GM12878 (cell line): ENCODE measurements around the gene PRDM7.

Experiments used
- CHD1 ChIP-seq: IDR thresholded peaks from 2 replicates; pipeline ENCODE4 v1.6.1; 2012; ENCODE audit warnings: low read depth, low read length, improper control_type of control experiment
- CTCF ChIP-seq, 3 experiments: IDR thresholded peaks in 2 of 3; conservative IDR thresholded peaks in 1 of 3; 2 replicates each; pipeline ENCODE4 v1.5.1; 2011; ENCODE audit warnings: low read depth in 3 of 3, low read length in 3 of 3, mild to moderate bottlenecking in 3 of 3, control low read depth in 2 of 3, moderate library complexity in 2 of 3, inconsistent platforms in 1 of 3, mixed read lengths in 1 of 3; ENCODE audit not compliant: control insufficient read depth in 2 of 3, insufficient read depth in 1 of 3; ENCODE audit errors: extremely low read depth in 1 of 3
- IKZF1 ChIP-seq: fragments of 450-650 bp; conservative IDR thresholded peaks from 2 replicates; pipeline ENCODE4 v1.6.1; 2017; ENCODE audit warnings: antibody characterized with exemption, mild to moderate bottlenecking
- POLR2A ChIP-seq: IDR thresholded peaks from 2 replicates; pipeline ENCODE4 v1.6.1; 2011; ENCODE audit warnings: low read depth, mild to moderate bottlenecking, low read length
- RFX5 ChIP-seq: IDR thresholded peaks from 2 replicates; pipeline ENCODE4 v1.6.1; 2011; ENCODE audit warnings: low read depth, low read length, improper control_type of control experiment
- YY1 ChIP-seq: IDR thresholded peaks from 2 replicates; pipeline ENCODE4 v1.6.1; 2011; ENCODE audit warnings: low read depth, mild to moderate bottlenecking, low read length
- ZBTB11 ChIP-seq: fragments of 450-650 bp; formaldehyde crosslinking; IDR thresholded peaks from 2 replicates; pipeline ENCODE4 v1.5.0; 2022; ENCODE audit warnings: mild to moderate bottlenecking, missing genetic modification characterization

- TF ChIP-seq IKZF1: no peak
- TF ChIP-seq POLR2A: no peak
- TF ChIP-seq CTCF (IDR thresholded peaks at IDR 0.05 in 2 of 3, conservative IDR thresholded peaks at IDR 0.05 in 1 of 3; ENCODE audit: control insufficient read depth in 2 of 3, extremely low read depth in 1 of 3, insufficient read depth in 1 of 3, low read depth in 3 of 3, low read length in 3 of 3): no peak
- TF ChIP-seq YY1: no peak
- no peak for TF ChIP-seq ZBTB11 (CRISPR knock-in tag)
- TF ChIP-seq RFX5: no peak
- TF ChIP-seq CHD1: no peak
These were observed 6.7 kb downstream of the PRDM7 start for GRCh38 chr16:90070440-90070839.
